ENCODE results near the gene PLA2G4B. TPM values are rescaled to one million over a fixed set of nuclear protein-coding genes. Genes with fewer than 3 reads are reported as not detected.

The PLA2G4B gene
- total RNA-seq, 1 experiment from 2014 or later = 2.2 TPM

- no peak overlapping the region for H3K4me3 ChIP-seq
- H3K27me3 ChIP-seq (replicated peaks) = no peaks in the 10 kb centered on the region
- H3K27ac ChIP-seq = no peak overlapping the region
- no peaks in the 10 kb centered on the region for H3K9me3 ChIP-seq (replicated peaks)
- peaks cover 23% of the 10 kb centered on the region for H3K4me1 ChIP-seq (replicated peaks)
- DNase-seq (ENCODE audit: low read depth in 1 of 2, low spot score in 2 of 2) = no peak
- 0 out of 2 replicates have a peak, but pooled peaks cover 2% of the 10 kb centered on the region for H3K36me3 ChIP-seq
Observed at GRCh38 chr15:41799488-41799805, 39.2 kb upstream of the PLA2G4B start.

DNA sequence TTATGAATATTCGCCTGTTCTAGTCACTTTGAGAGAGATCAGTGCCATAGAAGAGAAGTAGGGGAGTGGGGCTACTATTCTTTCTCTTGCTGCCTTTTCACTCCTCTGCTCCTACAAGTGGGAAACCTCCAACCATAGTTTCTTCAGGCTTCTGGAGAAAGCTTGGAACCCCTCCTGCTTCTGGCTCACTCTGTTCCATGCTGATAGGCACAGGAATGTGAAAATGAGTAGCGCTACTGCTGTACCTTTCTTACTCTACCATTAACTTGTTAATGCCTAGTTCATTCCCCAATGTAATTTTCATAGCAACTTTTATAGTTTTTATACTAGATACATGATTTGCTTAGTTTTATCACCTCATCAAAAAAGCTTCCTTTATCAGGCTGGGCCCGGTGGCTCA lies 37.5 kb upstream of the PLA2G4B start:
- H3K27ac ChIP-seq = no peak overlapping the region
- peaks cover 19% of the 10 kb centered on the region for H3K4me1 ChIP-seq (replicated peaks)
- no peaks in the 10 kb centered on the region for H3K27me3 ChIP-seq (replicated peaks)
- no peaks in the 10 kb centered on the region for H3K9me3 ChIP-seq (replicated peaks)
- DNase-seq (ENCODE audit: low read depth in 1 of 2, low spot score in 2 of 2) = no peak
- H3K4me3 ChIP-seq = no peak overlapping the region
- H3K36me3 ChIP-seq = 0 out of 2 replicates have a peak, but pooled peaks cover 2% of the 10 kb centered on the region

DNA sequence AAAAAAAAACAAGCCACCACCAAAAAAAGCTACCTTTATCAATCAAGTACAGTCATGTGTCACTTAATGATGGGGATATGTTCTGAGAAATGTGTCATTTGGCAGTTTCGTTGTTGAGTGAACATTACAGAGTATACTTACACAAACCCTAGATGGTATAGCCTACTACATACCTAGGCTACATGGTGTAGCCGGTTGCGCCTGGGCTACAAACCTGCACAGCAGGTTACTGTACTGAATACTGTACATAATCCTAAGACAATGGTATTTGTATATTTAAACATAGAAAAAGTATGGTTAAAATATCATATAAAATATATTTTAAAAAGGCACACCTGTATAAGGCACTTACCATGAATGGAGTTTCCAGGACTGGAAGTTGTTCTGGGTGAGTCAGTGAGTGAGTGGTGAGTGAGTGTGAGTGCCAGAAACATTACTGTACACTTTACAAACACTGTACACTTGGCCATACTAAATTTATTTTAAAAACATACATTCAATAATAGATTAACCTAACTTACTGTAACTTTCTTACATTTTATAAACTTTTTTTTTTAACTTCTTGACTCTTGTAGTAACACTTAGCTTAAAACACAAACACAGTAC lies 36.7 kb upstream of the PLA2G4B start:
- no peak for DNase-seq (ENCODE audit: low read depth in 1 of 2, low spot score in 2 of 2)

GRCh38 chr15:41804361-41804760 lies 34.3 kb upstream of the PLA2G4B start:
- DNase-seq (ENCODE audit: low read depth in 1 of 2, low spot score in 2 of 2) = no peak
- Histone ChIP-seq H3K27me3 (replicated peaks) (no peaks in the 10 kb centered on the region), H3K36me3 (peaks cover 2% of the 10 kb centered on the region; the same call in 1 of the 2 replicates), H3K27ac (no peak overlapping the region), H3K4me1 (replicated peaks) (peaks cover 18% of the 10 kb centered on the region), H3K4me3 (no peak overlapping the region), H3K9me3 (replicated peaks) (no peaks in the 10 kb centered on the region)

More for the DNA sequence above, 36.7 kb upstream of the PLA2G4B start:
- Histone ChIP-seq H3K36me3 (0 out of 2 replicates have a peak, but pooled peaks cover 2% of the 10 kb centered on the region), H3K4me3 (no peak overlapping the region), H3K27ac (peak overlapping the region; percentile 6; the same call in 1 of the 2 replicates), H3K27me3 (replicated peaks) (no peaks in the 10 kb centered on the region), H3K9me3 (replicated peaks) (no peaks in the 10 kb centered on the region), H3K4me1 (replicated peaks) (peaks cover 11% of the 10 kb centered on the region)

GRCh38 chr15:41804916-41805666 lies 33.6 kb upstream of the PLA2G4B start:
- Histone ChIP-seq H3K4me1 (replicated peaks) (peaks cover 23% of the 10 kb centered on the region), H3K9me3 (replicated peaks) (no peaks in the 10 kb centered on the region), H3K27ac (no peak overlapping the region), H3K27me3 (replicated peaks) (no peaks in the 10 kb centered on the region), H3K36me3 (peaks cover 2% of the 10 kb centered on the region; the same call in 1 of the 2 replicates), H3K4me3 (no peak overlapping the region)
- DNase-seq (ENCODE audit: low read depth in 1 of 2, low spot score in 2 of 2) = no peak

GRCh38 chr15:41805711-41806110 lies 32.9 kb upstream of the PLA2G4B start:
- Histone ChIP-seq H3K27ac (no peak overlapping the region), H3K4me3 (no peak overlapping the region), H3K9me3 (replicated peaks) (no peaks in the 10 kb centered on the region), H3K4me1 (replicated peaks) (peaks cover 25% of the 10 kb centered on the region), H3K27me3 (replicated peaks) (no peaks in the 10 kb centered on the region), H3K36me3 (peaks cover 2% of the 10 kb centered on the region; the same call in 1 of the 2 replicates)
- DNase-seq (ENCODE audit: low read depth in 1 of 2, low spot score in 2 of 2) = no peak

DNA sequence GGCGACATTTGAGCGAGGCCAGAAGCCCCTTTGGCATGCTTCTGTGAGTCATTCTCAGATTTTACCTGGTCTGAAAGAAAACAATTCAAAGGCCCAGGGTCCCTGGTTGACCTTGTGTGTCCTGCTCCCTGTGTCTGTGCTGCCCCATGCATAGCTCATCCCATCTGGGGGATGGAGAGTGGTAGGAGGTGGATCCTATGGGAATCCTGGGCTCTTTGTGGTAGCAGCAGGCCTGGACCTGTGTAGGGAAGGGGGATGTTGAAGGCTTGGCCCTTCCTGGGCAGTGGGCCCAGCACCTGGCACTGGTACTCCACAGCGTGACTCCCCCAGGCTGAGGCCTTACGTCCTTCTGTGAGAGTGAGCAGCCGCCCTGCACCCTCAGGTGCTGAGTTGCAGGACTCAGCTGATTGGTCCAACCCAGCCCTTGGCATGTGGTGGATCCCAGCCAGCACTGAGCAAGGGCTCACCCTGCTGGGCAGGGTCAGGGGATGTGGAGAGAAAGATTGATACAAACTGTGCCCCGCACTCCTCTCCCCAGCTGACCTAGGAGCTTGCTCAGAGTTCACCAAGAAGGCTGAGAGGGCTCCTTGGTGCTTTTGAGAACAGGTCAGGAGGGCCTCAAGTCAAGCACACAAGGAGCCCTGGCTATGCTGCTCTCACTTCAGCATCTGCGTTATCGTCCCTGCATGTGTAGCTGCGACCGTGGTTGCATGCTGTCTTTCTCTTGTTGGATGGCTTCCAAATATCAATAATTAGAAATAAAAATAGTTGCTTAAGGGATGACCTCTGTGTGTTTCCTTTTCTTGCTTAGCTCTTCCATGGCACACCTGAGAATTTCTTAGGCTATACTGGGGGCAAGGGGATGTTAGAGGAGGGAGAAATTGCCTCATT lies 32.1 kb upstream of the PLA2G4B start:
- H3K9me3 ChIP-seq (replicated peaks) = no peaks in the 10 kb centered on the region; the same call in 1 of the 2 replicates
- H3K27me3 ChIP-seq (replicated peaks) = no peaks in the 10 kb centered on the region
- peaks cover 32% of the 10 kb centered on the region for H3K4me1 ChIP-seq (replicated peaks)
- no peak overlapping the region for H3K4me3 ChIP-seq
- no peak overlapping the region for H3K27ac ChIP-seq
- peaks cover 8% of the 10 kb centered on the region for H3K36me3 ChIP-seq
- DNase-seq (ENCODE audit: low read depth in 1 of 2, low spot score in 2 of 2) = no peak

DNA sequence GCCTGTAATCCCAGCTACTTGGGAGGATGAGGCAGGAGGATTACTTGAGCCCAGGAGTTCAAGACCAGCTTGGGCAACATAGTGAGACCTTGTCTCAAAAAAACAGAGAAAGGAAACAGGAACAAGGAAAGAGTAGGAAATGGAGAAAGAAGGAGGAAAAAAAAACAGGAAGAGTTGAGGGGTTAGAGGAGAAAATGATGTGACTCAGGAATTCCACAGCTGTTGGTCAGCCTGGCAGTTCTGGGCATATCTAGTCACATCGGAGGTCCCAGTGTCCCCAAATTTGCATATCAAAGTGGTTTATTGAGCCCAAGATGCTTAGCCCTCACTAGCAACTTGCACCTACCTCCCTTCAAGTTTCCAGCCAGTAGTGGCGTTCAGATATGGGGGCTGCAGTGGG lies 29.5 kb upstream of the PLA2G4B start:
- Histone ChIP-seq H3K4me3 (no peak overlapping the region), H3K9me3 (replicated peaks) (no peaks in the 10 kb centered on the region; the same call in 1 of the 2 replicates), H3K27me3 (replicated peaks) (no peaks in the 10 kb centered on the region), H3K36me3 (peaks cover 27% of the 10 kb centered on the region), H3K4me1 (replicated peaks) (peaks cover 22% of the 10 kb centered on the region), H3K27ac (0 out of 2 replicates have a peak overlapping the region, but pooled peaks have one; percentile 11)
- DNase-seq (ENCODE audit: low read depth in 1 of 2, low spot score in 2 of 2) = no peak

GRCh38 chr15:41809526-41810220 lies 29.0 kb upstream of the PLA2G4B start:
- no peak for DNase-seq (ENCODE audit: low read depth in 1 of 2, low spot score in 2 of 2)
- Histone ChIP-seq H3K27ac (no peak overlapping the region), H3K4me3 (no peak overlapping the region), H3K36me3 (peaks cover 28% of the 10 kb centered on the region), H3K9me3 (replicated peaks) (no peaks in the 10 kb centered on the region; the same call in 1 of the 2 replicates), H3K27me3 (replicated peaks) (no peaks in the 10 kb centered on the region), H3K4me1 (replicated peaks) (peaks cover 22% of the 10 kb centered on the region)

DNA sequence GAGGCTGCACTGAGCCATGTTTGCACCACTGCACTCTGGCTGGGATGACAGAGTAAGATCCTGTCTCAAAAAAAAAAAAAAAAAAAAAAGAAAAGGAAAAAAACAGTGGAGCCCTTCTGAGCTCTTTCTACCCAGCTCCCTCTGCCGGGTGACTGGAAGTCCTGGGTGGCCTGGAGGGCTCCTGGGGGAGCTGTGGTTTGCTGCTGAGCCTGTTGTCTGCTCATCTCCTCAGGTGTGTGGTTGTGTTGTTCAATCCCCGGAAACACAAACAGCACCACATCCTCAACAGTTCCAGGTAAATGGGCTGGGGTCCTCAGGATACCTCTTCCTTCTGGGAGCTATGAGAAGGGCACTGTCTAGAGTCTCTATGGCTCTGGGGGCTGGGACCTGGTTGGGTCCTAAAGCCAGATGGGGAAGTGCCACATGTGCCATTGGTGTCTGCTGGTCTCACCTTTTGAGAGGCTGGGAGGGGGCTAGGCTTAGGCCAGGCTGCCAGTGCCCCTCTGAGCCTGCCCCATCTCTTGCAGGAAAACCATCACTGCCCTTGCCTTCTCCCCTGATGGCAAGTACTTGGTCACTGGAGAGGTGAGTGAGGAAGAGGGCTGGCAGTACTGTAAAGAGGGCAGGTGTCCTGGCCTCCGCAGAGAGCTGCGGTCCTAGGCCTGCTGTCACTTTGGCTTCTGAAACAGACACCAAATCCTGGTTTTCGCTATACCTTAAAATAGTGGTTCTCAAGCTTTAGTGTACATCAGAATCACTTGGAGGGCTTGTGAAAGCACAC lies 27.8 kb upstream of the PLA2G4B start:
- Histone ChIP-seq H3K27me3 (replicated peaks) (no peaks in the 10 kb centered on the region), H3K27ac (no peak overlapping the region), H3K4me1 (replicated peaks) (peaks cover 22% of the 10 kb centered on the region), H3K36me3 (peaks cover 35% of the 10 kb centered on the region), H3K4me3 (no peak overlapping the region), H3K9me3 (replicated peaks) (no peaks in the 10 kb centered on the region; the same call in 1 of the 2 replicates)
- peak in 1 of 2 experiments; percentile 33 for DNase-seq (ENCODE audit: low read depth in 1 of 2, low spot score in 2 of 2)

DNA sequence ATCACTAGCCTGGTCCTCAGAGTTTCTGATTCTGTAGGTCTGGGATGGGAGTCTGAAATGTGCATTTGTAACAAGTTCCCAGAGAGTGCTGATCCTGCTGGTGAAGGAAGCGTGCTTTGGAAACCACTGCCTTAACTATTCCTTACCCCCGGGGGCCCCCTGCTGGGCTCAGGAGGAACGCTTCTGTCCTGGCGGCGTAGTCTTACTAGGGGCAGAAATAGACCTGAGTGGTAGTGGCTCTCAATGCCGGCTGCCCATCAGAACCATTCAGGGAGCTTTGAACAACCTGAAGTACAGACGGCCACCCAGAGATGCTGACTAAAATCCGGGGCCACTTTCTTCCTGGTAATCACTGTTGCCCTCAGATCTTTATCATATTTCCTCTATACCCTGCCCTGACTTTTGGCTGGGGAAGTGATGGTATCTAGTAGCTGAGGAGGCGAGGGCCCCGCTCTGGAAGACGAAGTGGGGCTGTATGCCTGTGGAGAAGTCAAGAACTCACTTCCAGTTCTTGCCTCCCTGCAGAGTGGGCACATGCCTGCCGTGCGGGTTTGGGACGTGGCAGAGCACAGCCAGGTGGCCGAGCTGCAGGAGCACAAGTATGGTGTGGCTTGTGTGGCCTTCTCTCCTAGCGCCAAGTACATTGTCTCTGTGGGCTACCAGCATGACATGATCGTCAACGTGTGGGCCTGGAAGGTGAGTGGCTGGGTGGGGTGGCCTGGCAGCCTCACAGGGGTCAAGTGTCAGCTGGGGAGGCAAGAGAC lies 27.0 kb upstream of the PLA2G4B start:
- H3K9me3 ChIP-seq (replicated peaks) = no peaks in the 10 kb centered on the region; the same call in 1 of the 2 replicates
- peaks cover 40% of the 10 kb centered on the region for H3K36me3 ChIP-seq
- no peak overlapping the region for H3K4me3 ChIP-seq
- H3K4me1 ChIP-seq (replicated peaks) = peaks cover 22% of the 10 kb centered on the region
- no peaks in the 10 kb centered on the region for H3K27me3 ChIP-seq (replicated peaks)
- no peak overlapping the region for H3K27ac ChIP-seq
- DNase-seq (ENCODE audit: low read depth in 1 of 2, low spot score in 2 of 2) = peak; percentile 77 to 85

DNA sequence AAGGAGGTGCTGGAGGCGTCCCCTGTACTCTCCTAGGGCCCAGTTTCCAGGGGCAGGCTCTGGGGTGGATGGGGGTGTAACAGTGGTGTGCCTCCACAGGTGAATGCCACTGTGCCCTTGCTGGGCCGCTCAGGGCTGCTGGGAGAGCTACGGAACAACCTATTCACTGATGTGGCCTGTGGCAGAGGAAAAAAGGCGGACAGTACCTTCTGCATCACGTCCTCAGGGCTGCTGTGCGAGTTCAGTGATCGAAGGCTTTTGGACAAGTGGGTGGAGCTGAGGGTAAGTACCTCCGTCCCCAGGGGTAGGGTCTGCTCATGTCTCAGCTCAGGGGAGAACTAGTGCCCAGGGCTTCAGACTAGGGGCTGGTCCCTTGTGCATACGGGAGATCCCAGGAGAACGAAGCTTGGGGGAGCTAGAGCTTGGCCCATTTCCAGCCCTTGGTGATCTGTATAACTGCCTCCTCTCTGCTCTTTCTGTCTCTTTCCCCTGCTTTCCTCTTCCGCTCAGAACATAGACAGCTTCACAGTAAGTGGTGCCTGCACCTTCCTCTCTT lies 25.7 kb upstream of the PLA2G4B start:
- Histone ChIP-seq H3K4me1 (replicated peaks) (peaks cover 22% of the 10 kb centered on the region), H3K4me3 (no peak overlapping the region), H3K36me3 (peaks cover 51% of the 10 kb centered on the region), H3K27ac (no peak overlapping the region), H3K9me3 (replicated peaks) (no peaks in the 10 kb centered on the region; the same call in 1 of the 2 replicates), H3K27me3 (replicated peaks) (no peaks in the 10 kb centered on the region)
- no peak for DNase-seq (ENCODE audit: low read depth in 1 of 2, low spot score in 2 of 2)

All from SJSA1 (cell line).